IMR-90 (cell line): ENCODE results near the gene ELFN1.

Source experiments
- CTCF ChIP-seq: conservative IDR thresholded peaks from 2 replicates; pipeline ENCODE4 v1.5.1; 2012; ENCODE audit warnings: mild to moderate bottlenecking, low read depth, low read length, improper control_type of control experiment
- ELK1 ChIP-seq: fragments of 150-350 bp; IDR thresholded peaks from 2 replicates; pipeline ENCODE4 v1.6.1; 2016; ENCODE audit warnings: low read depth, mild to moderate bottlenecking, low read length, moderate library complexity, borderline replicate concordance
- FOS ChIP-seq: fragments of 150-350 bp; IDR thresholded peaks from 2 replicates; pipeline ENCODE4 v1.6.1; 2016; ENCODE audit warnings: low read depth, low read length
- MXI1 ChIP-seq: IDR thresholded peaks from 2 replicates; pipeline ENCODE4 v1.6.1; 2012; ENCODE audit warnings: low read depth, mild to moderate bottlenecking, low read length, moderate library complexity, borderline replicate concordance
- POLR2A ChIP-seq: IDR thresholded peaks from 2 replicates; pipeline ENCODE4 v1.6.1; 2012; ENCODE audit warnings: mild to moderate bottlenecking, low read depth, low read length
- RCOR1 ChIP-seq: IDR thresholded peaks from 2 replicates; pipeline ENCODE4 v1.6.1; 2012; ENCODE audit warnings: mild to moderate bottlenecking, low read length, improper control_type of control experiment; ENCODE audit not compliant: insufficient replicate concordance
- RFX5 ChIP-seq: IDR thresholded peaks from 2 replicates; pipeline ENCODE4 v1.8.0; 2012; ENCODE audit warnings: low read depth, mild to moderate bottlenecking, low read length, moderate library complexity
- USF2 ChIP-seq: fragments of 150-350 bp; IDR thresholded peaks from 2 replicates; pipeline ENCODE4 v1.6.1; 2017; ENCODE audit warnings: mild to moderate bottlenecking, antibody characterized with exemption, low read length, low read depth

- no peak for TF ChIP-seq POLR2A
- no peak for TF ChIP-seq FOS
- no peak for TF ChIP-seq RCOR1
- no peak for TF ChIP-seq MXI1
- TF ChIP-seq ELK1, result no peak
- TF ChIP-seq CTCF, result no peak
- no peak for TF ChIP-seq RFX5
- TF ChIP-seq USF2, result no peak
These were observed 29.5 kb upstream of the ELFN1 start for GRCh38 chr7:1640376-1641172.
